Testis (tissue), 2 donors: ENCODE data around the gene SHOC2.

Experiments used
- CTCF ChIP-seq, 3 experiments: fragments of 450-650 bp in 2 of 3; fragments of 200-600 bp in 1 of 3; sonication (generic) in 1 of 3; IDR thresholded peaks; one replicate each; pipeline ENCODE4 v1.5.1; 2016 to 2019; ENCODE audit warnings: antibody characterized with exemption in 3 of 3, mild to moderate bottlenecking in 2 of 3, moderate library complexity in 1 of 3
- POLR2A ChIP-seq: fragments of 450-650 bp; IDR thresholded peaks from one replicate; pipeline ENCODE4 v1.6.1; 2017; ENCODE audit warnings: antibody characterized with exemption, mild to moderate bottlenecking, moderate library complexity

- no peak for TF ChIP-seq CTCF (IDR thresholded peaks at IDR 0.05)
- no peak for TF ChIP-seq POLR2A
Measured at GRCh38 chr10:110969183-110969582, 49.8 kb downstream of the SHOC2 start.
